Neural progenitor cell (in vitro differentiated cells): ENCODE measurements around the gene COL25A1. TPM values are rescaled to one million over a fixed set of nuclear protein-coding genes. Genes with fewer than 3 reads are reported as not detected.

Experiments
- DNase-seq: peaks from one replicate; pipeline ENCODE4 v3.0.0-alpha.2; 2016; ENCODE audit warnings: low spot score
- H2AFZ ChIP-seq: fragments of 200-600 bp; sonication (generic); replicated peaks from 2 replicates; pipeline ENCODE4 v1.6.1; 2016; ENCODE audit warnings: antibody characterized with exemption
- H3F3A ChIP-seq: fragments of 200-600 bp; sonication (generic); 2 replicates; pipeline ENCODE4 v1.6.1; 2016; ENCODE audit warnings: antibody characterized with exemption, low read depth
- H3K27ac ChIP-seq: fragments of 200-600 bp; sonication (generic); 2 replicates; pipeline ENCODE4 v1.5.1; 2016; ENCODE audit warnings: mild to moderate bottlenecking
- H3K27me3 ChIP-seq: fragments of 200-600 bp; sonication (generic); 2 replicates; pipeline ENCODE4 v1.6.1; 2016; ENCODE audit warnings: mild to moderate bottlenecking, moderate library complexity
- H3K36me3 ChIP-seq: fragments of 200-600 bp; sonication (generic); 2 replicates; pipeline ENCODE4 v1.5.1; 2016
- H3K4me1 ChIP-seq: fragments of 200-600 bp; sonication (generic); 2 replicates; pipeline ENCODE4 v1.6.1; 2016; ENCODE audit warnings: mixed run types
- H3K4me2 ChIP-seq: fragments of 200-600 bp; sonication (generic); 2 replicates; pipeline ENCODE4 v1.6.1; 2016
- H3K4me3 ChIP-seq: fragments of 200-600 bp; sonication (generic); 2 replicates; pipeline ENCODE4 v1.5.1; 2016
- H3K79me2 ChIP-seq: fragments of 200-600 bp; sonication (generic); 2 replicates; pipeline ENCODE4 v1.6.1; 2016; ENCODE audit warnings: low read depth
- H3K9ac ChIP-seq: fragments of 200-600 bp; sonication (generic); 2 replicates; pipeline ENCODE4 v1.6.1; 2016
- H3K9me3 ChIP-seq: fragments of 200-600 bp; sonication (generic); 2 replicates; pipeline ENCODE4 v1.5.1; 2016; ENCODE audit warnings: low read depth
- H4K20me1 ChIP-seq: fragments of 200-600 bp; sonication (generic); 2 replicates; pipeline ENCODE4 v1.6.1; 2016; ENCODE audit warnings: low read depth
- H3K27ac Mint-ChIP-seq: 3 replicates; pipeline ENCODE4 v1.8.0; 2021; ENCODE audit warnings: mixed read lengths
- H3K27me3 Mint-ChIP-seq: 2 replicates; pipeline ENCODE4 v1.8.0; 2022; ENCODE audit warnings: low read depth, mild to moderate bottlenecking, inconsistent platforms, moderate library complexity, mixed read lengths; ENCODE audit not compliant: insufficient read depth
- H3K36me3 Mint-ChIP-seq: 3 replicates; pipeline ENCODE4 v1.8.0; 2021; ENCODE audit warnings: mixed read lengths
- H3K4me1 Mint-ChIP-seq: 3 replicates; pipeline ENCODE4 v1.8.0; 2021; ENCODE audit warnings: mixed read lengths
- H3K4me3 Mint-ChIP-seq: 3 replicates; pipeline ENCODE4 v1.8.0; 2021; ENCODE audit warnings: mild to moderate bottlenecking, moderate library complexity, mixed read lengths
- H3K9me3 Mint-ChIP-seq: 3 replicates; pipeline ENCODE4 v1.8.0; 2020; ENCODE audit warnings: mixed read lengths
- CTCF ChIP-seq: fragments of 200-600 bp; sonication (generic); IDR thresholded peaks from 2 replicates; pipeline ENCODE4 v1.5.1; 2017; ENCODE audit warnings: antibody characterized with exemption, mild to moderate bottlenecking
- EZH2 ChIP-seq: fragments of 200-600 bp; sonication (generic); IDR thresholded peaks from 2 replicates; pipeline ENCODE4 v1.6.1; 2017; ENCODE audit warnings: antibody characterized with exemption, mild to moderate bottlenecking, moderate library complexity
- EZH2phosphoT487 ChIP-seq: fragments of 200-600 bp; sonication (generic); IDR thresholded peaks from 2 replicates; pipeline ENCODE4 v1.6.1; 2017; ENCODE audit warnings: antibody characterized with exemption
- total RNA-seq: library from RNA; depleted of rRNA; stranded (reverse); fragments of >200 nt; gene quantifications from 2 replicates; pipeline ENCODE4 v1.2.3, GENCODE V29; 2015; ENCODE audit warnings: low replicate concordance

Gene COL25A1
- total RNA-seq, 1 donor from 2014 or later, result 1.3 TPM

GRCh38 chr4:108867476-108867875, 435.0 kb downstream of the COL25A1 start:
- Histone ChIP-seq H3K27me3 (no peaks in the 10 kb centered on the region), H3K27ac (no peak overlapping the region), H3K9ac (no peak overlapping the region), H3K36me3 (no peaks in the 10 kb centered on the region), H2AFZ (no peak overlapping the region), H3K4me2 (no peak overlapping the region), H3K4me1 (no peaks in the 10 kb centered on the region), H3K9me3 (no peaks in the 10 kb centered on the region), H3K4me3 (no peak overlapping the region), H3K79me2 (no peaks in the 10 kb centered on the region), H4K20me1 (no peaks in the 10 kb centered on the region), H3F3A (no peaks in the 10 kb centered on the region)
- TF ChIP-seq EZH2phosphoT487 (no peak), EZH2 (no peak), CTCF (no peak)
- no peaks in the 10 kb centered on the region for H3K4me1 Mint-ChIP-seq
- peaks cover 4% of the 10 kb centered on the region for H3K27me3 Mint-ChIP-seq
- H3K9me3 Mint-ChIP-seq, result no peaks in the 10 kb centered on the region
- DNase-seq, result no peak
- H3K27ac Mint-ChIP-seq, result no peak overlapping the region
- H3K4me3 Mint-ChIP-seq, result no peak overlapping the region
- no peaks in the 10 kb centered on the region for H3K36me3 Mint-ChIP-seq

GRCh38 chr4:108861334-108861733, 441.1 kb downstream of the COL25A1 start:
- no peak overlapping the region for H3K9ac ChIP-seq
- peak; percentile 20 for DNase-seq
- H2AFZ ChIP-seq, result no peak overlapping the region
- H3K36me3 ChIP-seq, result no peaks in the 10 kb centered on the region
- no peaks in the 10 kb centered on the region for H3F3A ChIP-seq
- no peaks in the 10 kb centered on the region for H4K20me1 ChIP-seq
- no peaks in the 10 kb centered on the region for H3K27me3 ChIP-seq
- no peaks in the 10 kb centered on the region for H3K36me3 Mint-ChIP-seq
- no peak overlapping the region for H3K4me3 Mint-ChIP-seq
- H3K4me1 ChIP-seq, result no peaks in the 10 kb centered on the region
- no peak overlapping the region for H3K27ac ChIP-seq
- H3K9me3 Mint-ChIP-seq, result no peaks in the 10 kb centered on the region
- H3K27me3 Mint-ChIP-seq, result peaks cover 2% of the 10 kb centered on the region
- H3K4me1 Mint-ChIP-seq, result no peaks in the 10 kb centered on the region
- H3K79me2 ChIP-seq, result no peaks in the 10 kb centered on the region
- H3K4me3 ChIP-seq, result no peak overlapping the region
- H3K9me3 ChIP-seq, result no peaks in the 10 kb centered on the region
- TF ChIP-seq EZH2, result no peak
- H3K27ac Mint-ChIP-seq, result no peak overlapping the region
- no peak overlapping the region for H3K4me2 ChIP-seq

GRCh38 chr4:108854786-108855185, 447.7 kb downstream of the COL25A1 start:
- no peaks in the 10 kb centered on the region for H3K36me3 Mint-ChIP-seq
- Histone ChIP-seq H3K79me2 (no peaks in the 10 kb centered on the region), H3K36me3 (no peaks in the 10 kb centered on the region), H3K27ac (no peak overlapping the region), H3K4me2 (no peak overlapping the region), H3K9ac (no peak overlapping the region), H2AFZ (no peak overlapping the region), H4K20me1 (no peaks in the 10 kb centered on the region), H3F3A (no peaks in the 10 kb centered on the region), H3K4me3 (no peak overlapping the region), H3K27me3 (no peaks in the 10 kb centered on the region), H3K4me1 (no peaks in the 10 kb centered on the region), H3K9me3 (no peaks in the 10 kb centered on the region)
- no peak for TF ChIP-seq CTCF
- no peak for TF ChIP-seq EZH2
- no peak for TF ChIP-seq EZH2phosphoT487
- no peak for DNase-seq
- H3K4me1 Mint-ChIP-seq, result peaks cover 8% of the 10 kb centered on the region
- H3K27me3 Mint-ChIP-seq, result no peaks in the 10 kb centered on the region
- peaks cover 2% of the 10 kb centered on the region for H3K9me3 Mint-ChIP-seq
- no peak overlapping the region for H3K27ac Mint-ChIP-seq
- H3K4me3 Mint-ChIP-seq, result no peak overlapping the region

- Mint-ChIP-seq H3K27ac (no peak overlapping the region), H3K27me3 (no peaks in the 10 kb centered on the region)
- H3K27me3 ChIP-seq, result no peaks in the 10 kb centered on the region
Measured at GRCh38 chr4:108852691-108853090, 449.8 kb downstream of the COL25A1 start.

More at GRCh38 chr4:108852691-108853090, 449.8 kb downstream of the COL25A1 start:
- Histone ChIP-seq H3K4me2 (no peak overlapping the region), H3K4me3 (no peak overlapping the region), H3F3A (no peaks in the 10 kb centered on the region), H3K79me2 (no peaks in the 10 kb centered on the region), H3K9me3 (no peaks in the 10 kb centered on the region), H3K36me3 (no peaks in the 10 kb centered on the region), H4K20me1 (no peaks in the 10 kb centered on the region), H3K4me1 (no peaks in the 10 kb centered on the region), H3K9ac (no peak overlapping the region), H2AFZ (no peak overlapping the region), H3K27ac (no peak overlapping the region)
- no peaks in the 10 kb centered on the region for H3K36me3 Mint-ChIP-seq
- no peak for DNase-seq
- H3K9me3 Mint-ChIP-seq, result peaks cover 2% of the 10 kb centered on the region
- peaks cover 11% of the 10 kb centered on the region for H3K4me1 Mint-ChIP-seq
- no peak for TF ChIP-seq EZH2
- no peak for TF ChIP-seq CTCF
- no peak for TF ChIP-seq EZH2phosphoT487
- H3K4me3 Mint-ChIP-seq, result no peak overlapping the region
